HUES6 (cell line): ENCODE data around the gene CARD18.

ENCODE experiments used
- H3K27ac ChIP-seq: 2 replicates; pipeline ENCODE4 v1.7.0; 2013; ENCODE audit warnings: low read depth, mild to moderate bottlenecking, low read length, inconsistent platforms
- H3K27me3 ChIP-seq: 2 replicates; pipeline ENCODE4 v1.6.1; 2013; ENCODE audit warnings: low read length; ENCODE audit not compliant: control insufficient read depth, insufficient read depth
- H3K36me3 ChIP-seq: 2 replicates; pipeline ENCODE4 v1.6.1; 2013; ENCODE audit warnings: low read length; ENCODE audit not compliant: control insufficient read depth, insufficient read depth
- H3K4me1 ChIP-seq: 2 replicates; pipeline ENCODE4 v1.6.1; 2013; ENCODE audit warnings: low read length; ENCODE audit not compliant: control insufficient read depth, insufficient read depth
- H3K4me3 ChIP-seq: 2 replicates; pipeline ENCODE4 v1.5.1; 2013; ENCODE audit warnings: low read depth, low read length
- H3K9ac ChIP-seq: one replicate; pipeline ENCODE4 v1.6.1; 2013; ENCODE audit warnings: mild to moderate bottlenecking, low read length
- H3K9me3 ChIP-seq: 2 replicates; pipeline ENCODE4 v1.6.1; 2013; ENCODE audit warnings: low read depth, low read length; ENCODE audit not compliant: control insufficient read depth, insufficient read depth

The CARD18 gene

GRCh38 chr11:105139669-105140068 is at the start of gene CARD18:
TSS of gene CARD18 (minus strand) at chr11:105139769. CDS start at chr11:105139726, 43 bp downstream.
- Histone ChIP-seq H3K27ac (no peak within 1 kb of the TSS), H3K4me1 (no peaks in the 10 kb centered on the region), H3K9ac (no peak within 1 kb of the TSS), H3K4me3 (no peak within 1 kb of the TSS), H3K27me3 (no peaks in the 10 kb centered on the region), H3K36me3 (no peaks in the 10 kb centered on the region), H3K9me3 (no peaks in the 10 kb centered on the region)

GRCh38 chr11:105183987-105184386 is 44.4 kb upstream of the CARD18 start:
- Histone ChIP-seq H3K4me1 (no peaks in the 10 kb centered on the region), H3K36me3 (no peaks in the 10 kb centered on the region), H3K27me3 (no peaks in the 10 kb centered on the region), H3K27ac (no peak overlapping the region), H3K9me3 (no peaks in the 10 kb centered on the region), H3K4me3 (no peak overlapping the region), H3K9ac (no peak overlapping the region)

GRCh38 chr11:105183426-105183825 is 43.9 kb upstream of the CARD18 start:
- no peaks in the 10 kb centered on the region for H3K36me3 ChIP-seq
- H3K27me3 ChIP-seq: no peaks in the 10 kb centered on the region
- no peak overlapping the region for H3K4me3 ChIP-seq
- no peaks in the 10 kb centered on the region for H3K9me3 ChIP-seq
- H3K27ac ChIP-seq: no peak overlapping the region
- no peaks in the 10 kb centered on the region for H3K4me1 ChIP-seq
- H3K9ac ChIP-seq: no peak overlapping the region

- H3K4me3 ChIP-seq: no peak overlapping the region
- H3K36me3 ChIP-seq: no peaks in the 10 kb centered on the region
- H3K9me3 ChIP-seq: no peaks in the 10 kb centered on the region
- no peaks in the 10 kb centered on the region for H3K4me1 ChIP-seq
- no peak overlapping the region for H3K9ac ChIP-seq
- H3K27me3 ChIP-seq: no peaks in the 10 kb centered on the region
- H3K27ac ChIP-seq: no peak overlapping the region
Measured at GRCh38 chr11:105181521-105181920, 42.0 kb upstream of the CARD18 start.

GRCh38 chr11:105181100-105181499 is 41.5 kb upstream of the CARD18 start:
- H3K27me3 ChIP-seq: no peaks in the 10 kb centered on the region
- H3K4me3 ChIP-seq: no peak overlapping the region
- no peaks in the 10 kb centered on the region for H3K36me3 ChIP-seq
- H3K4me1 ChIP-seq: no peaks in the 10 kb centered on the region
- no peak overlapping the region for H3K27ac ChIP-seq
- H3K9ac ChIP-seq: no peak overlapping the region
- H3K9me3 ChIP-seq: no peaks in the 10 kb centered on the region

GRCh38 chr11:105179542-105180278 is 40.1 kb upstream of the CARD18 start:
- Histone ChIP-seq H3K27ac (no peak overlapping the region), H3K4me1 (no peaks in the 10 kb centered on the region), H3K9me3 (no peaks in the 10 kb centered on the region), H3K4me3 (no peak overlapping the region), H3K36me3 (no peaks in the 10 kb centered on the region), H3K27me3 (no peaks in the 10 kb centered on the region), H3K9ac (no peak overlapping the region)

GRCh38 chr11:105177658-105178057 is 38.1 kb upstream of the CARD18 start:
- Histone ChIP-seq H3K9ac (no peak overlapping the region), H3K27ac (no peak overlapping the region)

GRCh38 chr11:105168457-105168856 is 28.9 kb upstream of the CARD18 start:
- H3K4me3 ChIP-seq: no peak overlapping the region
- no peak overlapping the region for H3K27ac ChIP-seq
- H3K36me3 ChIP-seq: no peaks in the 10 kb centered on the region

More at GRCh38 chr11:105177658-105178057, 38.1 kb upstream of the CARD18 start:
- Histone ChIP-seq H3K9me3 (no peaks in the 10 kb centered on the region), H3K4me1 (no peaks in the 10 kb centered on the region), H3K4me3 (no peak overlapping the region), H3K27me3 (no peaks in the 10 kb centered on the region), H3K36me3 (no peaks in the 10 kb centered on the region)

GRCh38 chr11:105167244-105167643 is 27.7 kb upstream of the CARD18 start:
- no peak overlapping the region for H3K4me3 ChIP-seq
- H3K4me1 ChIP-seq: no peaks in the 10 kb centered on the region
- no peaks in the 10 kb centered on the region for H3K36me3 ChIP-seq
- no peak overlapping the region for H3K27ac ChIP-seq
- H3K27me3 ChIP-seq: no peaks in the 10 kb centered on the region
- no peak overlapping the region for H3K9ac ChIP-seq
- H3K9me3 ChIP-seq: 0 out of 2 replicates have a peak, but pooled peaks cover 3% of the 10 kb centered on the region

More at GRCh38 chr11:105168457-105168856, 28.9 kb upstream of the CARD18 start:
- H3K9ac ChIP-seq: no peak overlapping the region
- H3K9me3 ChIP-seq: 0 out of 2 replicates have a peak, but pooled peaks cover 3% of the 10 kb centered on the region
- no peaks in the 10 kb centered on the region for H3K27me3 ChIP-seq
- no peaks in the 10 kb centered on the region for H3K4me1 ChIP-seq

GRCh38 chr11:105164208-105164607 is 24.6 kb upstream of the CARD18 start:
- no peak overlapping the region for H3K9ac ChIP-seq
- H3K27ac ChIP-seq: no peak overlapping the region
- H3K4me1 ChIP-seq: no peaks in the 10 kb centered on the region
- no peaks in the 10 kb centered on the region for H3K9me3 ChIP-seq
- no peak overlapping the region for H3K4me3 ChIP-seq
- H3K36me3 ChIP-seq: no peaks in the 10 kb centered on the region
- no peaks in the 10 kb centered on the region for H3K27me3 ChIP-seq

- Histone ChIP-seq H3K27me3 (no peaks in the 10 kb centered on the region), H3K4me1 (no peaks in the 10 kb centered on the region), H3K27ac (no peak overlapping the region), H3K4me3 (no peak overlapping the region), H3K9ac (no peak overlapping the region), H3K36me3 (no peaks in the 10 kb centered on the region), H3K9me3 (no peaks in the 10 kb centered on the region)
Measured at GRCh38 chr11:105162506-105162905, 22.9 kb upstream of the CARD18 start.
